SK-MEL-5 (cell line): ENCODE results near the gene DYNLL2. TPM values are rescaled to one million over a fixed set of nuclear protein-coding genes. Genes with fewer than 3 reads are reported as not detected.
"Not testable (repeated sequence)": the region's sequence is repeated elsewhere in the genome, so short reads cannot be mapped to it uniquely, and the experiment has no call there.

Experiments used
- DNase-seq: peaks from one replicate; pipeline ENCODE4 v3.0.0-alpha.2; 2016; ENCODE audit warnings: low read depth, low spot score
- in situ Hi-C: cut with HindIII; loops from 2 replicates; pipeline ENCODE4 v1.10.0; 2016; ENCODE audit warnings: low sequenced_read_pairs, high pct_unique_total_duplicates, low pct_unique_long_range_greater_than_20kb
- total RNA-seq: library from RNA; depleted of rRNA; stranded (reverse); fragments of >200 nt; shearing (Covaris generic); gene quantifications from 2 replicates; pipeline ENCODE4 v1.2.3, GENCODE V29; 2014

The DYNLL2 gene
- total RNA-seq, 1 experiment from 2014 or later: 8.8 TPM

GRCh38 chr17:58092101-58092796, 9.0 kb downstream of the DYNLL2 start:
- in situ Hi-C loops: no loop called here
- DNase-seq: no peak

GRCh38 chr17:58092797-58093385, 9.7 kb downstream of the DYNLL2 start:
- DNase-seq: no peak
- in situ Hi-C loops: no loop called here

DNA sequence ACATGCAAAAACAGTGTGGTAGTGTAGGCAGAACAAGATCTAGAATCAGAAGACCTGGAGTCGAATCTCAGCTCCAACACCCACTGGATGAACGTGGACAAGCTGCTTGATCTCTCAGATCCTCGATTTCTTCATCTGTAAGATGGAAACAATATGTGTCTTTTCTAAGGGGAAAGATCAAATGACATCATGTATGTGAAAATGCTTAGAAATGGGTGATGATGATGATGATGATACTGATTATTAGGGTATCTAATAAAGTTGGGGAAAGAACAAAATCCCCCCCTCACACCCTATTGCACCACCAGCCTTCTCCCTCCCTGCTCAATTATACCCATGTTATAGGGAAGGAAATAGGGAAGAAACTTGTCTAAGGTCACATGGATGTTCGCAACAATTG, 10.9 kb downstream of the DYNLL2 start:
- in situ Hi-C loops: no loop called here
- DNase-seq: no peak

GRCh38 chr17:58096892-58097291, 13.7 kb downstream of the DYNLL2 start:
- in situ Hi-C loops: no loop called here
- DNase-seq: peak; percentile 27

GRCh38 chr17:58097384-58098088, 14.3 kb downstream of the DYNLL2 start:
- DNase-seq: no peak
- in situ Hi-C loops: no loop called here

DNA sequence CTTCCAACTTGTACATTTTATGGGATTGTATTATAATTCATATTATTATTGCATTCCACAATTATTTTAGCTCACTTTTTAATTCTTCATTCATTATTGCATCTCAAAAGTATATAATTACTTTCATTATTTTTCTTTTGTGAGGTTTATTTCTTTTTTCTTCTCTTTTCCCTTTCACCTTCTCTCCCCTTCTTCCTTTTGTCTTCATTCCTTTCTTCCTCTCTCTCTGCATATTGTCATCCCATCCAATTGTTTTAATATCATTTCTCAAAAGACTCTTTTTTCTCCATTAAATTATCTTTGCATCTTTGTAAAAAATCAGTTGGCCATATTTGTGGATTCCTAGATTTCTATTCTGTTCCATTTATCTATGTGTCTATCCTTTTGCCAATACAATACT, 17.3 kb downstream of the DYNLL2 start:
- in situ Hi-C loops: no loop called here
- DNase-seq: no peak

DNA sequence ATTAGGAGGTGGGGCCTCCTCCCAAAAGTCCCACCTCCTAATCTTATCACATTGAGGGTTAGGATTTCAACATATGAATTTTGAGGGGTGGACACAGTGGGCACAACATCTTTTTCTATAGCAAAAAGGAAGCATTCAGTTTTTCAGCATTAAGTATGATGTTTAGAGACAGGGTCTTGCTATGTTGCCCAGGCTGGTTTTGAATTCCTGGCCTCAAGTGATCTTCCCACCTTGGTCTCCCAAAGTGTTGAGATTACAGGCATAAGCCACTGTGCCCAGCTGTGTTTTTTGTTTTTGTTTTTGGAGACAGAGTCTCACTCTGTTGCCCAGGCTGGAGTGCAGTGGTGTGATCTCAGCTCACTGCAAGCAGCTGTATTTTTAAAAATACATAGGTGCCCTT, 18.7 kb downstream of the DYNLL2 start:
- in situ Hi-C loops, DNase-seq: not testable (repeated sequence)

DNA sequence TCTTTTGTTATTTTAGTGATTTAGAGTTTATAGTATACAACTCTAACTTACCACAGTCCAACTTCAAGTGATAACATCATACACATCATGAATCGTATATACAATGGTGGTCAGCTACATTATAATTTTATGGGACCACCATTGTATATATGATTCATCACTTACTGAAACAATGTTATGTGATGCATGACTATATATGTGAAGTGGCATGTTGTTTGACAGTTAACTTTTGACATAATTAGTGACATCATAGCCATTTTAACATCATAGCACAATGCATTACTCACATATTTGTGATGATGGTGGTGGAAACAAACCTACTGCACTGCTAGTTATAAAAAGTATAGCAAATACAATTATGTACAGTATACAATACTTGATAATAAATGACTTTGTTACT, 21.9 kb downstream of the DYNLL2 start:
- in situ Hi-C loops: no loop called here

GRCh38 chr17:58107306-58107705, 24.1 kb downstream of the DYNLL2 start:
- in situ Hi-C loops: no loop called here
- no peak for DNase-seq

More for the DNA sequence above, 21.9 kb downstream of the DYNLL2 start:
- DNase-seq: no peak

GRCh38 chr17:58109197-58109596, 26.0 kb downstream of the DYNLL2 start:
- no peak for DNase-seq
- in situ Hi-C loops: no loop called here

DNA sequence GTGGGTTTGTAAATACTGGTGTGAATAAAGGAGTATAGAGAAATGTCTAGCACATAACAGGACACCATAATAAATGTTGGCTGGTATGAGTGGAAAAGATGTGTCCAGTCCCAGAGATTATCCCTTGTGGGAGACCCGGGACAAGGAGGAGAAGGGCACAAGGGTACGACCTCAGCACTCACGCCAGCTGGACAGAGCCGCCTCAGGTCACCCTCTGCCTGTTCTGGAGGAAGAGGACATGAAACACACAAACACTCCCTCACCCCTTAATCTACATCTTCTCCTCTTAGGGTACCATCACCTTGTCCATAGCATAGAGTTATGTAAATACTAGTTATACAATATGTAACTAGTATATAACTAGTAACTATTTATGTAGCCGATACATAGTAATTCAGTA, 26.8 kb downstream of the DYNLL2 start:
- DNase-seq: no peak
- in situ Hi-C loops: no loop called here

- in situ Hi-C loops: no loop called here
These were observed 28.5 kb downstream of the DYNLL2 start for GRCh38 chr17:58111676-58112075.

GRCh38 chr17:58112970-58113631, 29.9 kb downstream of the DYNLL2 start:
- in situ Hi-C loops: no loop called here
- DNase-seq: peak; percentile 85

More at GRCh38 chr17:58111676-58112075, 28.5 kb downstream of the DYNLL2 start:
- no peak for DNase-seq

DNA sequence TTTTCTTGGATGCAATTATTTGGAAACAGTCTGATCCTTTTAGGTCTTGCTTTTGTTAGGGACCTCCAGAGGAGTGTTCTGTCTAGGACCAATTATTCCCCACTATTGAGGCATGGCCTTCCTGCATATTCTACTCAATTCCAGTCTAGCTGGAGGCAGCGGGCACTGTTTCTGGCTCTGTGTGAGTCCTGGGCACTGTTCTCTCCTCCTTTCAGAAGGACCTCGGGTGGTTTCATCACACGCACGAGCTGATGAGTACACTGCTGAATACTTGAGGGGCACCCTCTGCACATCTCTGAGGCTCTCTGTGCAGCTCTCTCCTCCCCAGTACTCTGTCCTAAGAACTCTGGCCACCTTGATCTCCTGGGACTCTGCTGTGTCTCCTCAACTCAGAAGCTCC, 30.7 kb downstream of the DYNLL2 start:
- no peak for DNase-seq
- in situ Hi-C loops: no loop called here

GRCh38 chr17:58117382-58117781, 34.2 kb downstream of the DYNLL2 start:
- no peak for DNase-seq
- in situ Hi-C loops: no loop called here

DNA sequence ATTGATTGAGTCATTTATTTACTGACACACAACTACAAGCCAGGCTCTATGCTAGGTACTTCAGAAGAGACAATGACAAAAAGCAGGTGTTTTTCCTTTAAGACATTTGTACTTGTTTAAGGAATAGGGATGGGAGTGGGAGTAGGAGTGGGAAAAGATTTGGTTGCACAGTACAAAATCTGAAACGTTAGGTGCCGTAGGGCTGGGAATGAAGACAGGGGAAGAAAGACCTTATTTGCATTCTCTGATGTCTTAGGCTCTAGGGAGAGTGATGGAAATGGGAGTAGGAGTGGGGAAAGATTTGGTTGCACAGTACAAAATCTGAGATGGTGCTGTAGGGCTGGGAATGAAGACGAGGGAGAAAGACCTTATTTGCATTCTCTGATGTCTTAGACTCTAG, 36.3 kb downstream of the DYNLL2 start:
- no peak for DNase-seq
- in situ Hi-C loops: no loop called here

DNA sequence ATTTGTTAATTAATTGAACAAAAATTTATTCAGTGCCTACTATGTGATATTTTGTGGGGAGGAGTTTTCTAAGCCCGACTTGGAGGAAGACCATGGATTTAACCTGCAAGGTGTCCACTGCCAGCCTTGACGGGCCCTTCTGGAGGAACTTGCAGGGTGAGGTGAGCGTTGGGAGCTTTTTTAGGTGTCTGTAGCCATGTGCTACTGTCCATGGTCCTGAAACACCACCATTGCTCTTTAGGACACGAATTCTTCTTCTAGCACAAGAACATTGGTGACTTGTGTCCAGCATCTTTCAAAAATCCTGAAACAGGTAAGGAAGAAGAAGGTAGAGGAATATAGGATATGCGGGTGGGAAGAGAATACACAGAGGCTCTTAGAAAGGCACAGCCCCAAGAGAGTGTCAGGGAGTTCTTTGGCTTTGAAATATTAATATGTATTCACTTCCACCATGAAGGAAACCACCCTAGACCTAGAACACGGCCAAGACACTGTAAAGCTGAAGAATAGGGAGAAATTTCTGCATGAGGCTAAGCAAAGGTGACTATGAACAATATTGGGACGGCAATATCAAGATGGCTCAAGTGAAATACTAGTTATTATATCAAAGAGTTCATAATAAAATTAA, 37.1 kb downstream of the DYNLL2 start:
- peak; percentile 64 for DNase-seq
- in situ Hi-C loops: no loop called here

DNA sequence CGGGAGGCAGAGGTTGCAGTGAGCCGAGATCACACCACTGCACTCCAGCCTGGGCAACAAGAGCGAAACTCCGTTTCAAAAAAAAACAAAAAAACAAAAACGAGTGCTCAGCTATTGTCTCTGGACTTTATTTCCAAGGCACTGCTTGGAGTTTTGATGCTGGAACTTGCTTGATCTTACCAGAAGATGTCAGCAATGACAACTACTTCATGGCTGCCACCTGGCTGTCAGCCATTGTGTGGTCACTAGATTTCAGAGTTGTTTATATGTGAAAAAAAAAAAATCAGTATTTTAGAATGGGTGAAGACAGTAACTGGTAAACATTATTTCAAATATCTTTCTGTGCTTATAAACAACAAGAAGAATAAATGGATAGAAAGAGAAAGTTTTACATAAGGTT, 38.7 kb downstream of the DYNLL2 start:
- DNase-seq: peak; percentile 75
- in situ Hi-C loops: no loop called here
